HG02852 (cell line): Measurements from ENCODE around the gene MYCBPAP.

Experiments
- ATAC-seq: cut with Tn5 transposase; IDR thresholded peaks from one replicate; pipeline ENCODE4 v1.9.1; 2021; ENCODE audit warnings: mild to moderate bottlenecking, moderate library complexity; ENCODE audit not compliant: unreplicated experiment

Gene MYCBPAP, protein sequence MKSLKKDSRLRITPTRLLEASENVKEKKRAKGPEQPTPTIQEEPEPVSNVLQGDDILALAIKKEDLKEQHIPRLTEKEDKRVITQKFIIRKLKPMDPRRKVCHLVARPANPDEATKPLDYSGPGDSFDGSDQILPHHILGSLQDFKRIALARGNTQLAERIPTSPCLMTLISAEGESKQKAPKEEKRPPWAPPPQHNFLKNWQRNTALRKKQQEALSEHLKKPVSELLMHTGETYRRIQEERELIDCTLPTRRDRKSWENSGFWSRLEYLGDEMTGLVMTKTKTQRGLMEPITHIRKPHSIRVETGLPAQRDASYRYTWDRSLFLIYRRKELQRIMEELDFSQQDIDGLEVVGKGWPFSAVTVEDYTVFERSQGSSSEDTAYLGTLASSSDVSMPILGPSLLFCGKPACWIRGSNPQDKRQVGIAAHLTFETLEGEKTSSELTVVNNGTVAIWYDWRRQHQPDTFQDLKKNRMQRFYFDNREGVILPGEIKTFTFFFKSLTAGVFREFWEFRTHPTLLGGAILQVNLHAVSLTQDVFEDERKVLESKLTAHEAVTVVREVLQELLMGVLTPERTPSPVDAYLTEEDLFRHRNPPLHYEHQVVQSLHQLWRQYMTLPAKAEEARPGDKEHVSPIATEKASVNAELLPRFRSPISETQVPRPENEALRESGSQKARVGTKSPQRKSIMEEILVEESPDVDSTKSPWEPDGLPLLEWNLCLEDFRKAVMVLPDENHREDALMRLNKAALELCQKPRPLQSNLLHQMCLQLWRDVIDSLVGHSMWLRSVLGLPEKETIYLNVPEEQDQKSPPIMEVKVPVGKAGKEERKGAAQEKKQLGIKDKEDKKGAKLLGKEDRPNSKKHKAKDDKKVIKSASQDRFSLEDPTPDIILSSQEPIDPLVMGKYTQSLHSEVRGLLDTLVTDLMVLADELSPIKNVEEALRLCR

DNA sequence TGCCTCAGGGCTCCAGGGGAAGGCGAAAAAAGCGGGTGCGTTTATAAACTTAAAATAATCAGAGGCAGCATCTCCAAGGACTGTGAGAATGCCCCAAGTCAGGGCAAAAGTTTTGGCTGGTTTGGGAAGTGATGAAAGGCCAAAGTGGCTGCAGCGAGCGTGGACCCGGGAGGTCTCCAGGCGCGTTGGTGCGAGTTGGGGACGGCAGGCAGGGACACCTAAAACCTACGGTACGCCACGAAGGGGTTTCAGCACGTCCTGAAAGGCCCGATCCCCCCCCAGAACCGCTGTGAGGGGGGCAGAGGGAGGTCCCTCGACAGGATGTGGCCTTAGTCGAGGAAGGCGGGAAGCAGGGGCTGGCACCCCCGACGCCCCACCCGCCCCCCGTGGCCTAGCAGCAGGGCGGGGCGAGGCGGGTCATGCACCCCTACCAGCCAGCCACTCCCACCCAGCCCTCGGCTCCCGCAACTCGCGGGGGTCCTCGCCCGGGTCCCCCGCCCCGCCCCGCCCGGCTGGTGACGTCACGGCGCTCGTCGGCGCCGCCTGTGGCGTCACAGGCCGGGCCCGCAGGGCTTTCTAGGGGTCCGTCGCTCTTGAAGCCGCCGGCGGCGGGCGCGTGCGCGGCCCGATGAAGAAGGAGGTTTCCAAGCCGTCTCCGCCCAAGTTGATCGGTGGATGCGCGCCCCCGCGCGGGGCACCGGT is at the start of gene MYCBPAP:
MYCBPAP (plus strand) TSS at position 569 of the 702 bp plus-strand sequence. CDS start 236 bp downstream, outside the sequence.
- no peak for ATAC-seq

DNA sequence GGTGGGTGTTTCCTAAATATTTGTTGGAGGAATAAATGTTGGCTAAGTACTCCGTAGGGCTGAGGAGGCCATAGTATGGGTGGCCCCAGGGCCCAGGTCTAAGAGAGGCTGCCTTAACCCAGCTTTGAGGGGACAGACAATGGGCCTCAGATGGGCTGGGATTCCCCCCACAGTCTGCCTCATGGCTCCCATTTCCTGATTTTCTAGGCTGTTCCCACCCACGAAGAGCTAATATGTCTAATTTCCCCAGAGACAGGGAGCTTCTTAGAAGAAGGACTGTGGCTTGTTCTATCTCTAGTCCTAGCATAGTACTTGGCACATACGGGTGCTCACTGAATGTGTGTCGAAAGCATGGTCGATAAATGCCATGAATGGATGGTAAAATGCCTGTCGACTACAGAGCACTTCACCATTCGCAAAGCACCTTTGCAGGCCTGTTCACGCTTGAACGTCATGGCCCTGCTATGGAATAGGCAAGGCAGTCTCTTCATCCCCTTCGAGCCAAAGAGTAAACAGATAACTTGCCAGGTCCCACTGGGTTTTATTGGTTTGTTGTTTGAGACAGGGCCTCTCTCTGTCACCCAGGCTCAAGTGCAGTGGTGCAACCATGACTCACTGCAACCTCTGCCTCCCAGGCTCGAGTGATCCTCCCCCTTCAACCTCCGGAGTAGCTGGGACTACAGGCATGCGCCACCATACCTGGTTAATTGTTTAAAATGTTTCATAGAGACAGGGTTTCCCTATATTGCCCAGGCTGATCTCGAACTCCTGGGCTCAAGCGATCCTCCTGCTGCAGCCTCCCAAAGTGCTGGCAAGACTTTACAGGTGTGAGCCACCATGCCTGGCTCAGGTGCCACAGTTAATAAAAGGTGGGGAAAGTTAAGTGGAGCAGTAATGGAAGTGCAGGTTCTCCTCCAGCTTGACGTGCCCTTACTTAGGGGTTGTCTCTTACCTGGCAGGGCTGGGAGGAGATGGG is 49.2 kb upstream of the MYCBPAP start:
- no peak for ATAC-seq

DNA sequence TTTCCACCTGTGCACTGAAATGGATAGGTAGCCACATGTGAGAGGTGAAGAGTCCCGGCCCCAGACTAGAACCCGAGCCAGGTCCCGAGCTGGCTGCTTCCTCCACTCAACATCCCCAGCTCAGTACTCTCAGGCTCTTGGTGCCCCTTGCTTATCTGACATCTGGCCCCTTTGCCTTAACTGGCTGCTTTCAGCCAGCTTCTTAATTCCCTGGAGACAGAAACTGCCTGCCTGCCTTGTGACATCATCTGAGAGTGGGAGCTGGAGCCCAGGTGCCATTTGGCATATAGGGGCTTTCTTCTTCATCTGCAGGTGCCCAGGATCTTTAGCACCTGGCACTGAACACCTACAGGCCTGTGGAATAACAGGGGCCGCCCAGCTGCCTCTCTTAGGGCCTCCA is 48.5 kb upstream of the MYCBPAP start:
- ATAC-seq, result no peak

DNA sequence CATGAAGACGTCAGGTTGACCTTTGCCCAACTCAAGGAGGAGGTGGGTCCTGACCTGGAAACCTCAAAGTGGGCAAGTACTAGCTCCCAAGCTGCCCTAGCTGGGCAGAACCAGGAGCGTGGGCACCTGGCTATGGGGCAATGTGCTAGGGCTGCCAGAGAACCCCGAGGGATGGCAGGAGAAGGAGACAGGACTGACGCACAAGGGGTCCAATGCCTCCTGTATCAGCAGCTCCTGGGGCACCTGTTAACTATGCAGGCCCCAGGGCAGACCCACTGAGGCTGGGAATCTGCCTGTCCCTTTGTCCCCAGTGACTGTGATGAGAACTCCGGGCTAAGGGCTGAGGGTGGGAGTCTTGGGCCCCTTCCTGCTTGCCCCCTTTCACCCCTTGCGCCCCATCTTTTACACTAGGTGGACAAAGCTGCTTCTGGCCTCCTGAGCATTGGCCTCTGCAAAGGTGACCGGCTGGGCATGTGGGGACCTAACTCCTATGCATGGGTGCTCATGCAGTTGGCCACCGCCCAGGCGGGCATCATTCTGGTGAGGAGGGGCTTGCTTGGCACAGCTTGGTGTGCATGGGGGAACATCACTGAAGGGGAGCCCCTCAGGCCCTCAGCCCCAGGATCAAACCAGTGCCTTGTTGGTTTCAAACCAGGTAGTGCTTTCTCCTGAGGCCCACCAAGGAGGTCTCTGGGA is 47.3 kb upstream of the MYCBPAP start:
- ATAC-seq, result no peak

DNA sequence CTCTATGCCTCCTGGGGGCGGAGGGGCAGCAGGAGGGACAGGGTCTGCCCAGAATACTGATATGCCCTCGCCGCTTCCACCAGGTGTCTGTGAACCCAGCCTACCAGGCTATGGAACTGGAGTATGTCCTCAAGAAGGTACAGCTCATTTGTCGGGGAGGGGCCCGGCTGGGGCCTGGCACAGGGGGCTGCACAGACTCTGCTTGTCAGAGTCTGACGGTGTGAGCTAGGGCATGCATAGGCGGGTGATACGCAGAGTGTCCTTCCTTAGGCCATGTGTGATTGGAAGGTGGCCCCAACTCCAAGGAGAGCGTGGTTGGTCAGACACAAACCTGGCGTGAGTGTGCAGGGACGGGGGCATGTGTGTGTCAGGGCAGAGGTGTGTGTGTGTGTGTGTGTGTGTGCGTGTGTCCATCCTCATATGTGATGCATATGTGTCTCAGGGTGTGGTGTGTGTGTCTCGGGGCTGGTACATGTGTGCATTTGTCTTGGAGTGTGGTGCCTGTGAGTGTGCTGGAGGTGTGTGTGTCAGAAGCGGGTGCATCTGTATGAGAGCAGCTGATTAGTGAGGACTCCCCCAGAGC is 46.6 kb upstream of the MYCBPAP start:
- ATAC-seq, result no peak

DNA sequence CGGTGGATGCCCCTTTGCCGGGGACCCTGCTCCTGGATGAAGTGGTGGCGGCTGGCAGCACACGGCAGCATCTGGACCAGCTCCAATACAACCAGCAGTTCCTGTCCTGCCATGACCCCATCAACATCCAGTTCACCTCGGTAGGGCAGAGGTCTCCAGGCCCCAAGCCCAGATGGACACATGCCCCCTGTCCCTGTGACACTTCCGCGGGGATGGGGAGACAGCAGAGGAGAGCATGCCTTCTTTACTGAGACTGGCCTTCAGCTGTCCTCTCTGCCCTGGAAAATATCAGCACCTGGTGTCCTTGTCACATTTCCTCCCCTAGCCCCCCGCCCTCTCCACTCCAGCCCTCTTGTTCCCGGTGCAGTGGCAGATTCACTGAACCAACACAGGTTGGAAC is 45.8 kb upstream of the MYCBPAP start:
- ATAC-seq, result no peak

DNA sequence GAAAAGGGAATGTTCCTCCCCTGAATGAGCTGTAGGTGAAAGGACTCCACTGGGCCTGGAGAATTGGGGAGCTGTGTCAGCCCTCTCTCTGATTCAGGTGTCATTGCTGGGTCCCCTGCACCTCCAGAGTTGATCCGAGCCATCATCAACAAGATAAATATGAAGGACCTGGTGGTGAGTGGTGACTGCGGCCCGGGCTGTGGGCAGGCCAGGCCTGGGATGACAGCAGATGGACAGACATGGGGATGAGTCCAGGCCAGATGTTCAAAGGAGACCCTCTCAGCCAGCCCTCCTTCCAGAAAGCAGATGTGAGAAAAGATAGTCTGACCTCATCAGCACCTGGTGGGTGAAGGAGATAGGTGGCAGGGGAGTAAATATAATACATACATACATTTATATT is 44.1 kb upstream of the MYCBPAP start:
- ATAC-seq, result no peak

DNA sequence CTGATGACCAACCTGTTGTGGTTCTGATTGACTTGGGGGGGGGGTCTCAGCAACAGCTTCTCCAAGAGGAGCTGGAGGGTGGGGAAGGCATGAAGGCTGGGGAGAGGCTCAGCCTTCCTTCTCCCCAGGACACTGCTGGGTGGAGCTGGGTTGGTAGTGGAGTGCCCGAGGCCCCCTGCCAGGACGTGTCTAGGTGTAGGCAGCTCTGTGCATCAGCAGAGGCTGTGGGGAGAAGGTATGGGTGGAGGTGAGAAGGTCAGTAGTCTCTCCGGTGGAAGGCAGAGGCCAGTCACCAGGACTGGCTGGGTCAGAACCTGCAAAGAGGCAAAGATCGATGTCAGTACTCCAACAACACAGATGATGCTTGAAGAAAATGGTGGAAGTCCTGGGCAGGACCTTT is 43.5 kb upstream of the MYCBPAP start:
- ATAC-seq, result no peak

DNA sequence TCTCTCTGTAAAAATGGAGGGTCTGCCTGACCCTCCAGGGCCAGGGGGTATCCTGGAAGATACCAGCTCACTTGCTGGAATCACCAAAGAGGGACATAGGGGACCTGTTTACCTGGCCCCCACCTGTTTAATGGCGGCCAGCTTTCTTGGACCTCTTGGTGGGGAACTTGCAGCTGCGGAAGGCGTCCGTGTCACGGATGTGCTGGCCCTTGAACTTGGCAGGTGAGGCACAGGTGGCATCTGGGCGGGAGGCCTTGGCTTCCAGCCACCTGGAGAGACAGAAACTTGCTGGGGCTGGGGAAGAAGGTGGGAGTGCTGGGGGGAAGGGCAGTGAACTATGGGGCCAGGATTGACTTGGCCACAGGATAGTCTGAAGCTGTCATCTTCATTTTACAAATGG is 43.1 kb upstream of the MYCBPAP start:
- no peak for ATAC-seq

DNA sequence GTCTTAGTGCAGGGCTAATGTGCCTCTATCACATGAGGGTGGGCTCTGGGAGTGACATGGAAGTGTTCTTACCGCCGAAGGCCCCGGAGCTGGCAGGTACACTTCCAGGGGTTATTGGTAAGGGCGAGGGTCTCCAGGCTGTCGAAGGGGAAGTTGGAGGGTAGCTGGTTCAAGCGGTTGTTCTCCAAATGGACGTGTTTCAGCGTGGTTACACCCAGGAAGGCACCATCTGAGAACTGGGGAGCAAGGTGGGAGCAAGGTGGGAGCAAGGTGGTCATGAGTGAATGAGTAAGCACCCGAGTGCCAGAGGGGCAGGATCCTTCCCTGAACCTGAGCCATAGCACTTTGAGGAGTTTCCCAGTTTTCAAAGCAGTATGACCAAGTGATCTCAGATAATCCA is 42.6 kb upstream of the MYCBPAP start:
- ATAC-seq, result no peak

DNA sequence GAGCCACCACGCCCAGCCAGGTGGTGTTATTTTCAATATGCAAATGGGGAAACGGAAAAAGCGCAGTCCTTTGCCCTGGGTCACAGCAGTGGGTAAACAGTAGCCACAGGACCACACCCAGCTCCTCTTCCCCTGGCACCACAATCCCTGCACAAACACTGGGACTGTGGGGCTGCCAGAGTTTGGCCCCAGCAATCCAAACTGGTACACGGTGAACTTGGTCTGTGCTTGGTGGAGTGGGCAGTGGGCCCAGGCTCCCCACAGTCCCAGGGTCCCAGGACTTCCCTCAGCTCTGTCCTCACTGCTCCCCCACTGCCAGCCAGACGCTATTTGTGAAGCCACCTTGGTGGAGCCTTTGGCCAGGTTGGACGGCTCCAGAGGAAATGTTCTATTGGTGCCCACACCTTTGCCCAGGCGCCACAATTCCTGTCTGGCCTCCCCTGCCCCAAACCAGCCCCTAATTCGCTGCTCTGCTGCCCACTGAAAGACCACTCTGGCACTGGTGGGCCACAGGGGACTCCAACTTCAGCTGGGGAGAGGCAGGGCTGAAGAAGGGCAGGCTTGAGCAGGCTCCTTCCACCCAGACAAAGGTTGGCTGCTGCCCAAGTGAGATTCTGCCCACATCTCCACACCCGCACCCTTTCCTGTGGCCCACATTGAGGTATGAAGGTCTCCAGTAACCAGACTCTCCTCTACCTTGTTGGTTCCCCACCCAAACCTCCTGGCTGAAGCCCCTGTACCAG is 41.7 kb upstream of the MYCBPAP start:
- ATAC-seq, result no peak

DNA sequence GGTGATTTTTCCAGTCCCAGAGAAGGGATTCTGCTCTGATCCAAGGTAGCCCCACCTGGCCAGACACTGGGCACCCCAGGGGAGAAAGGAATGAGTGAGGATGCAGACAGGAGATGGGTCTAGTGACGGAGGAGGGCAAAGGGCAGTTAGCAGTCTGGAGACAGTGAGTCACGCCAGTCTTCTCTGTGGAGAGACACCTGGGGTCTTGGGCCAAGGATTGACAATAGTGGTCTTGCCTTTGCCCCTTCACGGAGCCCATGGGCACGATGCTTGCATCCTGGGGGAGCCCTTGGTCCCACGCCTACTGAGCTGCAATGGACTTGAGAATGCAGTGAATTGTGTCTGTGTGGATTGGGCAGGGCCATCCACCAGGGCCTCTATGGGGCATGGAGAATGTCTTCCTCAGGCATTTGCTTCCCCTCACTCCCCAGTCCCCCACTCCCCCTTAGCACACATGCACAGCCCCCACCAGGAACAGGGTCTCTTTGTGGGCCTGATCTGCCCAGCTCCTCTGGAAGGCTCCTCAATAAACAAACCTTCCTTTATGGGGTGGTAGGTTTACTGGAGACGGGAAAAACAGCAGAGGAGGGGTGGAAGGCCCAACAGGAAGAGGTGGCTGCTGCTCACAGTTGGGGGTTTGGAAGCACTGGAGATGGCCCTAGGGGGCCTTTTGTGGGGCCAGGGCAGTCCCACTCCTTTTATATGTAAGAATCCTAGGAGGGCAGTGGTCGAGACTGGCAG is 41.0 kb upstream of the MYCBPAP start:
- ATAC-seq, result no peak

DNA sequence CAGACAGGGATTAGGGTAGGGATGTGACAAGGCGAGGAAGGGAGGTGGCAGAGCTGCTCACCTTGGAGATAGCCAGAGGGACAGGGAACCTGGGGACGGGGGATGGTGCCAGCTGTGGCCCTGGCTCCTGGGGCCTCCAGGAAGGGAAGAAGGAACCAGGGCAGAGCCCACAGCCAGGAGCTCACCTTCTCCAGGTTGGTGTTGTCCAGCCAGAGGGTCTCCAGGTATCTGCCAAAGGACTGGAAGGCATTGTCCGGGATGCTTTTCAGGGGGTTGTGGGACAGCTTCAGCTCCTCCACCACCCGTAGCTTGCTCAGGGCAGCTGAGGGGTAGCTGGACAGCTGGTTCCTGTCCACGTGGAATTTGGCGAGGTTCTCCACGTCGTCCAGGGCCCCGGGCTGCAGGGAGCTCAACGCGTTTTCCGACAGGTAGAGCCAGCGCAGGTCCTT is 40.4 kb upstream of the MYCBPAP start:
- ATAC-seq, result no peak

DNA sequence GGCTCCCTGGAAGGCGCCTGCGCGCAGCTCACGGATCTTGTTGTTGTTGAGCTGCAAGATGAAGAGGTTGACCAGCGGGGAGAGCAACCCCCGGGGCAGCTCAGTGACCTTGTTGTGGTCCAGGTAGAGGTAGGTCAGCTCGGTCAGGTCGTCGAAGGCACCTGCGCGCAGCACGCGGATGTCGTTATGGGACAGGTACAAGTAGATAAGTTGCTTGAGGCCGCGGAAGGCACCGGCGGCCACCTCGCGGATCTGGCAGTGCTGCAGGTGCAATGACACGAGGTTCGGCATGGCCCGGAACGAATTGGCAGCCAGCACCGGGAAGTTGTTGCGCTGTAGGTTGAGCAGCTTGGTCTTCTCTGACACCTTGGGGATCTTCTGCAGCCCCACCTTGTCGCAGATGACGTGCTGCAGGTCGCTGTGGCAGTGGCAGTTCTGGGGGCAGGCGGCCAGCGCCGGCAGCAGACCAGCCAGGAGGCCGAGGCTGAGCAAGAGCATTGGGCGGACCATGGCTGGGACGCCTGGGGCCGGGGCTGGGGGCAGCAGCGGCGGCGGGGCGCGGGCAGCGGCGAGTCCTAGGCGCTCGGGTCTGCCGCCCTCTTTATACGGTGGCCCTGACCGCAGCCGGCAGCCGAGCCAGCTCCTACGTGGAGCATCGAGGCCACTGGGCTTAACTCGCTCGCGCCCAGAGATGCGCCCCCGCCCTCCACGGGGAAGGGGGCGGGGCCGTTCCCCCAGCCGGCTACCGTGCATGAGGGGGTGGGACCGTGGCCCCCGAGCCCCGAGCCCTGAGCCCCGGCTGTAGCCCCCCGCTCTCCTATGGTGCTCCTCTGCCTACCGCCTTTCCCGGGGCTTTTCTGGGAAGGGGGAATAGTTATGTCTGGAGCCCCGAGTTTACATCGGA is 39.7 kb upstream of the MYCBPAP start, which contains the start of gene CHAD:
CHAD (minus strand) TSS at position 577 of the 904 bp plus-strand sequence; CDS start at position 510, 67 bp downstream.
- ATAC-seq, result no peak

DNA sequence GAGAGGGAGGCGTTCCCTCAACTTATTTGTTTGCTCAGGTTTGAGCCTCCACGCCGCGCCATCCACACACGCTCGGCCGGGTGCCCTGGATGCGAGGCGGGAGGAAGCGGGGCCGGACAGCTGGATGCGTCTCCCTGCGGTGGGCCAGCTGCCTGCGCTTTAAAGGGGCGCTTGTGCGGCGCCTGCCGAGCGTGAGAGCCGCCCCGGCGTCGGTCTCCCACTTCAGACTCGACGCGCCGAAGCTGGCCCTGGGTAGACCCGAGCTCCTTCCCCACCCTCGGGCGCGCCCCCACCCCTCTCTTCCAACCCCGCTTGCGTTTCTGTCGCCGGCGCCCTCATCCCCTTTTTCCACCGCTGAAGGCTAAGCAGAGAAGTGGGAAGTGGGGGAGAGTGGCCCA is 39.0 kb upstream of the MYCBPAP start:
- no peak for ATAC-seq

DNA sequence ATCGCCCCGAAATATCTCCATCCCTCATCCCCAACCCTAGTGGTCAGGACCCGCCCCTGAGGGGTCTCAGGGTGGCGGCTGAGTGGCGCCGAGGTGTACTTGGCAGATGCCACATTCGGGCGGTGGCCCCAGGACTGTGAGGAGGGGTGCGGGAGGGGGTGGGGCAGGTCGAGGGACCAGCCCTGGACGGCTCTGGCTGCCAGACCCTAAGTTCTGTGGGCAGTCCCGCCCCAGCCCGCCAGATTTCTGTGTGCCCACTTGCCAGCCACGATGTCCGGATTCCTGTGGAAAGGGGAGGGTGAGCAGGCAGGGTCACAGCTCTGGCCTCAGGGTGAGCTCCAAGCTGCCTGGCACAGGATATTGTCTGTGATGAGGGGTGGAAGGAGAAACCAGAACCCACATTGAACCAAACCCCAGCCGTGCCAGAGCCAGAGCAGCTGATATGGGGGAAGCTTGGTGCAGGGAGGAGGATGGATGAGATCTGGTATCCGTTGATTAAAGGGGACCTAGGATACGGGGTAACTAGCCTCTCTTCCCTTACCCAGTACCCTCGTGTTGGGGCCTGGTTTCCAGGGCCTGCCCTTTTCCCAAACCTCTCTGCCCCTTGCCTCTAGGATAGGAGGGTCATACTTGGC is 38.5 kb upstream of the MYCBPAP start:
- ATAC-seq, result no peak
